Heart right ventricle (tissue), 16 donors: Measurements from ENCODE around the gene YY1. TPM values are rescaled to one million over a fixed set of nuclear protein-coding genes. Genes with fewer than 3 reads are reported as not detected.
A peak's percentile ranks its signal among the peaks of the same experiment; 100 is the strongest.

Experiments used
- ATAC-seq, 8 donors: fragments of 200-7000 bp; cut with Tn5 transposase; one replicate each; pipeline ENCODE4 v1.9.1; 2020; ENCODE audit warnings: mild to moderate bottlenecking in 8 of 8, moderate library complexity in 8 of 8, moderate number of reproducible peaks in 1 of 8
- DNase-seq, 2 donors: peaks; one replicate each; pipeline ENCODE4 v3.0.0-alpha.2; 2020
- H3K27ac ChIP-seq, 10 donors: fragments of 200-600 bp; sonication (generic) in 2 of 10; one replicate each; pipeline versions ENCODE4 v1.5.0 to v1.8.0; 2020 to 2022; ENCODE audit warnings: mild to moderate bottlenecking in 3 of 10
- H3K27me3 ChIP-seq, 7 donors: fragments of 200-600 bp; one replicate each; pipeline ENCODE4 v1.8.0; 2021 to 2022; ENCODE audit warnings: mild to moderate bottlenecking in 2 of 7
- H3K36me3 ChIP-seq, 9 donors: fragments of 200-600 bp; sonication (generic) in 1 of 9; one replicate each; pipeline versions ENCODE4 v1.5.0 to v1.8.0; 2020 to 2022; ENCODE audit warnings: mild to moderate bottlenecking in 2 of 9
- H3K4me1 ChIP-seq, 9 donors: fragments of 200-600 bp; sonication (generic) in 1 of 9; one replicate each; pipeline versions ENCODE4 v1.5.0 to v1.8.0; 2020 to 2022; ENCODE audit warnings: mild to moderate bottlenecking in 4 of 9
- H3K4me3 ChIP-seq, 10 donors: fragments of 200-600 bp; sonication (generic) in 2 of 10; one replicate each; pipeline versions ENCODE4 v1.5.0 to v1.8.0; 2020 to 2022; ENCODE audit warnings: mild to moderate bottlenecking in 7 of 10, moderate library complexity in 2 of 10
- H3K9me3 ChIP-seq, 11 donors: fragments of 200-600 bp in 10 of 11; sonication (generic) in 2 of 11; one replicate each; pipeline versions ENCODE4 v1.5.0 to v1.8.0; 2013 to 2022; ENCODE audit warnings: mild to moderate bottlenecking in 2 of 11, control low read depth in 1 of 11, moderate library complexity in 1 of 11
- CTCF ChIP-seq, 9 donors: fragments of 200-600 bp; sonication (generic) in 2 of 9; IDR thresholded peaks; one replicate each; pipeline versions ENCODE4 v1.5.0 to v1.8.0; 2021 to 2022; ENCODE audit warnings: antibody characterized with exemption in 9 of 9, mild to moderate bottlenecking in 5 of 9, moderate library complexity in 1 of 9
- WGBS, 2 donors: extraction: QIAGEN DNeasy Blood & Tissue Kit; methylation state at CpG; one replicate each; pipeline ENCODE4 v1.1.7; 2013; ENCODE audit warnings: inconsistent platforms in 1 of 2; 5-methylcytosine and 5-hydroxymethylcytosine counted together
- intact Hi-C, 10 donors: fragments of 100-400 bp; cut with DNase I; formaldehyde crosslinking; loops; one replicate each; pipeline versions ENCODE4 v1.11.1 to v1.14.2; 2022
- long read RNA-seq, 3 donors: library from polyadenylated mRNA; unstranded; transcript quantifications; one replicate each; pipeline ENCODE4 v2.0.0, GENCODE V29; 2020 to 2021
- polyA plus RNA-seq, 2 donors: library from polyadenylated mRNA; stranded (reverse); fragments of 200-250 nt; gene quantifications; one replicate each; pipeline ENCODE4 v1.2.3, GENCODE V29; 2013
- total RNA-seq, 10 donors: library from RNA; stranded (reverse); fragmentation: NEBNext Ultra II Directional in 3 of 10; extraction: Animal tissue kit (Norgen Biotek cat#: 25700) in 3 of 10; gene quantifications; one replicate each; pipeline versions ENCODE4 v1.2.1 to v1.2.4, GENCODE V29; 2021 to 2023
- donor health status: Arrhythmogenic right ventricular cardiomyopathy.
- donor health status: ischemic (EF 13 %, LVEDD 7.1; RV severe dilation, severe dysfunction).
- donor health status: healthy with polysubstance abuse.
- donor health status: DM: no; HTN: yes; CAD: no.
- donor health status: DM: no; HTN: no; CAD: no.
- donor health status: ischemic (EF 25% LVEDD 6.9; RV normal size, moderate dysfunction).
- donor health status: ischemic (EF 25% LVEDD 5.7; RV mildly dilated, moderate dysfunction).
- donor health status: healthy.
- donor health status: DM: yes; HTN: yes; CAD: no.
- donor health status: Ischemic cardiomyopathy.
- donor health status: ischemic (EF 35%, LVEDD 5.7; RV mildly dilated, moderate dysfunction).
- donor health status: nonischemic (EF 11% LVEDD 7.7; RV severe dilation, severe dysfunction).
- donor health status: DM: yes; HTN: yes; CAD: no.
- donor health status: PGD.
- donor health status: ischemic (EF 29% LVEDD 5.4; RV normal size, mild dysfunction).
- donor health status: nonischemic (EF 23%, LVEDD 6.1; RV moderate dilation, normal function).

Gene YY1
- total RNA-seq (10 to 100 TPM; 37.4 to 58.3 (median 48.6) TPM), polyA plus RNA-seq (10 to 100 TPM; 17.6 to 18.4 TPM)
- long read RNA-seq, donor 1, full-length matches to known transcripts = 51 of 66 reads
- long read RNA-seq, donor 1, partial matches to known transcripts = 2 of 66 reads
- long read RNA-seq, donor 1, other reads (novel, unspliced or antisense) = 13 of 66 reads
- long read RNA-seq, donor 2, full-length matches to known transcripts = 30 of 42 reads
- long read RNA-seq, donor 2, partial matches to known transcripts = 2 of 42 reads
- long read RNA-seq, donor 2, other reads (novel, unspliced or antisense) = 10 of 42 reads
- long read RNA-seq, donor 3, full-length matches to known transcripts = 15 of 26 reads
- long read RNA-seq, donor 3, partial matches to known transcripts = 0 of 26 reads
- long read RNA-seq, donor 3, other reads (novel, unspliced or antisense) = 11 of 26 reads

DNA sequence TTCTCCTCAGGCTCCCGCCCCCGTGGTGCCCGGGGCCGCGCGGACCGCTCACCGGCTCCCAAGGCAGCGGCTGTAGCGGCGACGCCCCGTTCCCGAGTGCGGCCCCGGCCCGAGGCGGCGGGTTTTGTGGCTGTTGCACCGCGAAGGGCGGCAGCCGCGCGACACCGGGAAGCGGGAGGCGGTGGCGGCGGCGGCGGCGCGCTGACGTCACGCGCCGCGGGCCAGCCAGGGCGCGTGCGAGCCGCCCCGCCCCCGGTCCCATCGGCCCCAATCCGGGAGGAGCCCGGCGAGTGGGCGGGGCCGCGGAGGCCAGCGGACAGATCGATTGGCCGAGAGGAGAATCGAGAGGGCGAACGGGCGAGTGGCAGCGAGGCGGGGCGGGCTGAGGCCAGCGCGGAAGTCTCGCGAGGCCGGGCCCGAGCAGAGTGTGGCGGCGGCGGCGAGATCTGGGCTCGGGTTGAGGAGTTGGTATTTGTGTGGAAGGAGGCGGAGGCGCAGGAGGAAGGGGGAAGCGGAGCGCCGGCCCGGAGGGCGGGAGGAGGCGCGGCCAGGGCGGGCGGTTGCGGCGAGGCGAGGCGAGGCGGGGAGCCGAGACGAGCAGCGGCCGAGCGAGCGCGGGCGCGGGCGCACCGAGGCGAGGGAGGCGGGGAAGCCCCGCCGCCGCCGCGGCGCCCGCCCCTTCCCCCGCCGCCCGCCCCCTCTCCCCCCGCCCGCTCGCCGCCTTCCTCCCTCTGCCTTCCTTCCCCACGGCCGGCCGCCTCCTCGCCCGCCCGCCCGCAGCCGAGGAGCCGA lies at the start of gene YY1:
Gene YY1, plus strand, starts transcription at position 726 of the 792 bp plus-strand sequence. CDS start 101 bp downstream, outside the sequence.
- H3K4me1 ChIP-seq = peaks cover 13 to 57% (median 50%) of the 10 kb centered on the region in 9 donors

GRCh38 chr14:100190126-100190525 lies 48.8 kb upstream of the YY1 start:
- Histone ChIP-seq H3K9me3 (no peaks in the 10 kb centered on the region), H3K27ac (no peak overlapping the region), H3K4me3 (no peak overlapping the region), H3K27me3 (no peaks in the 10 kb centered on the region), H3K4me1 (peaks cover 0 to 20% (median 13%) of the 10 kb centered on the region in 9 donors), H3K36me3 (no peaks in the 10 kb centered on the region)
- 97 to 98% methylated on average over 1 of the region's 1 CpG for WGBS, 2 donors
- no peak for ATAC-seq
- intact Hi-C loops = loop anchor here in 7 of 10 donors (5.0 to 10.0 kb wide), 3 partner anchors 65 to 208 kb away; no protein-coding TSS in a partner anchor
- no peak for TF ChIP-seq CTCF (IDR thresholded peaks at IDR 0.05)
- DNase-seq = no peak

More for the DNA sequence above, at the start of gene YY1:
- intact Hi-C loops = loop anchor here in 1 of 10 donors (1.0 kb wide), 1 partner anchor 138 kb away; the partner anchor contains the start of gene WDR25
- peak; percentile 99 for DNase-seq
- peak; percentile 87 to 96 (median 93) for ATAC-seq
- Histone ChIP-seq H3K36me3 (peaks cover 0 to 20% (median 0%) of the 10 kb centered on the region in 9 donors), H3K27me3 (no peaks in the 10 kb centered on the region), H3K4me3 (peak within 1 kb of the TSS; percentile 91 to 100 (median 99)), H3K27ac (peak within 1 kb of the TSS; percentile 98 to 100 (median 99)), H3K9me3 (no peaks in the 10 kb centered on the region)
- no peak for TF ChIP-seq CTCF (IDR thresholded peaks at IDR 0.05)
- 0 to 1% methylated on average over 67 to 105 of the region's 125 CpGs for WGBS, 2 donors

DNA sequence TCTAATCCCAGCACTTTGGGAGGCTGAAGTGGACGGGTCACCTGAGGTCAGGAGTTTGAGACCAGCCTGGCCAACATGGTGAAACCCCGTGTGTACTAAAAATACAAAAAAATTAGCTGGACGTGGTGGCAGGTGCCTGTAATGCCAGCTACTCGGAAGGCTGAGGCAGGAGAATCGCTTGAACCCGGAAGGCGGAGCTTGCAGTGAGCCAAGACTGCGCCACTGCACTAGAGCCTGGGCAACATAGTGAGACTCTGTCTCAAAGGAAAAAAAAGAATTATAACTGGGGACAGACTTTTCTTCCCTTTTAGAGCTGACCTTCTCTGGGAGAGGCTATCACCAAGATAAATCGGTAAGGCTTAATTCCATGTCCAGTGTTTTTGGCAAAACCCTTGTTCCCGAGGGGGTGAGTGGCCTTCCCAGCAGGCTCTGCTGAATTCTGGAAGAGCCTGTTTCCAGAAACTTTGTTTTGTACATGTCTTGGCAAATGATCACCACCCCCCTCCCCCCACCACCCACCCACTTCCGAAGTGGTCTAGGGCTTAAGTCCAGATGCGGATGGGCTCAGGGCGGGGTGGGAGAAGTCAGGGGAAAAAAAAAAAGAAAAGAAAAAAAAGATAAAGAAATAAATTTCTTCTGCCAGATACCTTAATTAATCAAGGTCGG lies 47.2 kb upstream of the YY1 start:
- peak in 1 of 2 donors; percentile 45 for DNase-seq
- peak overlapping the region in 5 of 10 donors; percentile 35 to 62 (median 57) for H3K4me3 ChIP-seq

More for the DNA sequence above, 47.2 kb upstream of the YY1 start:
- Histone ChIP-seq H3K27ac (peak overlapping the region; percentile 83 to 96 (median 92)), H3K4me1 (peaks cover 0 to 20% (median 13%) of the 10 kb centered on the region in 9 donors), H3K36me3 (no peaks in the 10 kb centered on the region), H3K9me3 (no peaks in the 10 kb centered on the region), H3K27me3 (no peaks in the 10 kb centered on the region)
- intact Hi-C loops = loop anchor here in 9 of 10 donors (2.0 to 10.0 kb wide), 8 partner anchors 45 to 209 kb away; no protein-coding TSS in a partner anchor
- ATAC-seq = peak in 2 of 8 donors; percentile 10 to 17
- 68 to 77% methylated on average over 14 of the region's 14 CpGs for WGBS, 2 donors
- TF ChIP-seq CTCF (IDR thresholded peaks at IDR 0.05) = no peak
